Activated CD4-positive, alpha-beta T cell treated with anti-CD3 and anti-CD28 coated beads for 36 hours (primary cell): ENCODE measurements around the gene SCN2A. TPM values are rescaled to one million over a fixed set of nuclear protein-coding genes. Genes with fewer than 3 reads are reported as not detected.
"Not testable (repeated sequence)": the region's sequence is repeated elsewhere in the genome, so short reads cannot be mapped to it uniquely, and the experiment has no call there.

ENCODE experiments used
- ATAC-seq: fragments of 200-7000 bp; cut with Tn5 transposase; one replicate; pipeline ENCODE4 v1.10.0; 2021; ENCODE audit warnings: mild to moderate bottlenecking, moderate library complexity
- CTCF ChIA-PET: fragments of 350-600 bp; sonication (Branson Sonifier 250); formaldehyde crosslinking; loops from one replicate; lab custom pipeline; 2021; ENCODE audit warnings: antibody characterized with exemption; lab: Charles Lee
- POLR2A ChIA-PET: fragments of 350-600 bp; sonication (Branson Sonifier 250); formaldehyde crosslinking; loops from one replicate; lab custom pipeline; 2021; ENCODE audit warnings: antibody characterized with exemption, inconsistent platforms; lab: Charles Lee
- DNase-seq: peaks from one replicate; pipeline ENCODE4 v3.0.0-alpha.2; 2020
- H3K27ac Mint-ChIP-seq: one replicate; pipeline ENCODE4 v1.8.0; 2021; ENCODE audit warnings: mixed read lengths
- H3K27me3 Mint-ChIP-seq: one replicate; pipeline ENCODE4 v1.8.0; 2021; ENCODE audit warnings: mixed read lengths
- H3K36me3 Mint-ChIP-seq: one replicate; pipeline ENCODE4 v1.8.0; 2021; ENCODE audit warnings: low read depth, mixed read lengths
- H3K4me1 Mint-ChIP-seq: one replicate; pipeline ENCODE4 v1.8.0; 2021; ENCODE audit warnings: mixed read lengths
- H3K4me3 Mint-ChIP-seq: one replicate; pipeline ENCODE4 v1.8.0; 2021; ENCODE audit warnings: mild to moderate bottlenecking, moderate library complexity, mixed read lengths
- H3K9me3 Mint-ChIP-seq: one replicate; pipeline ENCODE4 v1.8.0; 2021; ENCODE audit warnings: low read depth, mixed read lengths
- intact Hi-C, 2 experiments: fragments of 100-400 bp; cut with DNase I in 1 of 2; cut with micrococcal nuclease in 1 of 2; formaldehyde crosslinking; loops; one replicate each; pipeline versions ENCODE4 v1.14.2 to v1.15.1; 2022 to 2024; cut with DNase I, micrococcal nuclease
- total RNA-seq, 2 experiments: library from RNA; stranded (reverse); gene quantifications; one replicate each; pipeline ENCODE4 v1.2.3, GENCODE V29; 2021

SCN2A gene
- total RNA-seq, 2 experiments from 2014 or later: 0.07 to 0.14 TPM

DNA sequence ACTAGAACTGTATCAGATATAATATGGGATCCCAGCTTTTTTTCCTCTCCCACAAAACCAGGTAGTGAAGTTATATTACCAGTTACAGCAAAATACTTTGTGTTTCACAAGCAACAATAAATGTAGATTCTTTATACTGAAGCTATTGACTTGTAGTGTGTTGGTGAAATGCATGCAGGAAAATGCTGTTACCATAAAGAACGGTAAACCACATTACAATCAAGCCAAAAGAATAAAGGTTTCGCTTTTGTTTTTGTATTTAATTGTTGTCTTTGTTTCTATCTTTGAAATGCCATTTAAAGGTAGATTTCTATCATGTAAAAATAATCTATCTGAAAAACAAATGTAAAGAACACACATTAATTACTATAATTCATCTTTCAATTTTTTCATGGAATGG lies 152.6 kb downstream of the SCN2A start:
- H3K27ac Mint-ChIP-seq: no peak overlapping the region
- peaks cover 3% of the 10 kb centered on the region for H3K4me1 Mint-ChIP-seq
- no peaks in the 10 kb centered on the region for H3K9me3 Mint-ChIP-seq
- H3K4me3 Mint-ChIP-seq: no peak overlapping the region
- no peaks in the 10 kb centered on the region for H3K36me3 Mint-ChIP-seq
- POLR2A ChIA-PET: no interaction called here
- intact Hi-C loops: no loop called here
- DNase-seq: no peak
- CTCF ChIA-PET: interaction anchor here (0.6 to 0.7 kb wide), 2 partner anchors 309 to 388 kb away, joined by 3 to 5 read pairs; no protein-coding TSS in a partner anchor
- H3K27me3 Mint-ChIP-seq: peaks cover 2% of the 10 kb centered on the region
- ATAC-seq: no peak

DNA sequence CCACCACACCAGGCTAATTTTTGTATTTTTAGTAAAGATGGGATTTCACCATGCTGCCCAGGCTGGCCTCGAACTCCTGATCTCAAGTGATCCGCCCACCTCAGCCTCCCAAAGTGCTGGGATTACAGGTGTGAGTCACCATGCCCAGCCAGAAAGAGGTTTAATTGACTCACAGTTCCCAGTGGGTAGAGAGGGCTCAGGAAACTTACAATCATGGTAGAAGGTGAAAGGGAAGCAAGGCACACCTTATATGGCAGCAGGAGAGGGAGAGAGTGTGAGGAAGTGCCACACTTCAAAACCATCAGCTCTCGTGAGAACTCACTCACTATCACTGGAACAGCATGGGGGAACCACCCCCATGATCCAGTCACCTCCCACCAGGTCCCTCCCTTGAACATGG lies 159.4 kb downstream of the SCN2A start:
- H3K4me3 Mint-ChIP-seq, CTCF ChIA-PET, H3K4me1 Mint-ChIP-seq, H3K36me3 Mint-ChIP-seq, H3K9me3 Mint-ChIP-seq, H3K27me3 Mint-ChIP-seq, H3K27ac Mint-ChIP-seq, intact Hi-C loops: not testable (repeated sequence)
- ATAC-seq: peak; percentile 91
- peak; percentile 31 for DNase-seq
- POLR2A ChIA-PET: interaction anchor here (0.6 kb wide), 1 partner anchor 593 kb away, joined by 3 read pairs; no protein-coding TSS in a partner anchor

DNA sequence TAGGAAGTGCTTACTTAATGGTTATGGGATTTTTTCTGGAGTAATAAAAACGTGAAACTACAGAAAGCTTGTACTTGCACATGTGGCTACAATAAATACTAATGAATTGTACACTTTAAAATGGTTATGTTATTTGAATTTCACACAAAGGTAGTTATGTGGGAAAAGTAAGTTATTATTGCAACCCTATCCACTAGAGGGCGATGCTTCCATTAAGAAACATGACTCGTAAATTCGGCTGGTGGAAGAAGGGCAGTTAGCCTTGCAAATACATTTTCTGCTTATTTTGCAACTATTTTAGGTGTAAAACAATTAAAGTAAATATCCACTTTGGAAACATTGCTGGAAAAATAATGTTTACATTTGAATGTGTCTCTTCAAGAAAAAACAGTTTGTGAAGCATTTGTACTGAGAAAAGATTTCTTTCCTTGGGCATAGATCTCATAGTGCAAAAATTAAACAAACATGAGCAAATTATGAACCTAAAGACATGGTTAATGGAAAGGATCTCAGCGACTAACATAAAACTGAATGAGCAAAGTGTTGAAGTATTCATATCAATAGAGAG lies 162.2 kb downstream of the SCN2A start:
- Mint-ChIP-seq H3K27ac (no peak overlapping the region), H3K36me3 (no peaks in the 10 kb centered on the region), H3K27me3 (peaks cover 6% of the 10 kb centered on the region), H3K9me3 (no peaks in the 10 kb centered on the region), H3K4me3 (no peak overlapping the region), H3K4me1 (peaks cover 6% of the 10 kb centered on the region)
- DNase-seq (no peak), ATAC-seq (no peak)
- ChIA-PET POLR2A (no interaction called here), CTCF (interaction anchor here (0.9 to 2.2 kb wide), 7 partner anchors 18 to 488 kb away, joined by 3 to 12 read pairs (median 3); no protein-coding TSS in a partner anchor)
- intact Hi-C loops: loop anchor here (1.0 to 10.0 kb wide), 7 partner anchors 161 to 473 kb away; partner anchors contain the start of gene SCN2A (in 1 of the 2)

GRCh38 chr2:165402162-165402561 lies 162.9 kb downstream of the SCN2A start:
- ChIA-PET POLR2A (no interaction called here), CTCF (interaction anchor here (1.0 to 2.2 kb wide), 5 partner anchors 40 to 726 kb away, joined by 3 to 12 read pairs (median 4); partner anchors contain the start of gene SCN1A)

DNA sequence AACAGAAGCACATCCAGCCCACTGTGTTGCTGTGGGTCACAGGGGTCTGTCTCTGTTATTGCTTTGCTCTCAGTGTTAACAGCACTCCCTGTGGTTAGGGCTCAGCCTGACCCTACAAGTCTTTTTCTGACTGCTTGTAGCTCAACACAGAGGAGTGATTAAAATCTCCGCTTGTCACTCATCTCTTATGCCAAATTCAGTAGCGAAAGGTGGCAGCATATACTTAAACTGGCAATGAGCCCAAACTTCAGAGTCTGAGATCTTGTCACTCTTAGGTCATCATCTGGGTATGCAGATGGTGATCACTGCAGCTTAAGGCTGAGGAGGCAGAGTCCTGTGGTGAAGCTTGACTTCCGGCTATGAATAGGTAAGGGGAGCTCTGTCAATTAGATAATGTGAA lies 167.0 kb downstream of the SCN2A start:
- ATAC-seq (no peak), DNase-seq (no peak)
- ChIA-PET POLR2A (no interaction called here), CTCF (interaction anchor here (1.5 kb wide), 1 partner anchor 30 kb away, joined by 6 read pairs; no protein-coding TSS in a partner anchor)
- Mint-ChIP-seq H3K9me3 (no peaks in the 10 kb centered on the region), H3K4me3 (no peak overlapping the region), H3K27ac (no peak overlapping the region), H3K4me1 (no peaks in the 10 kb centered on the region), H3K36me3 (no peaks in the 10 kb centered on the region), H3K27me3 (no peaks in the 10 kb centered on the region)
- intact Hi-C loops: loop anchor here in 1 of 2 experiments (10.0 kb wide), 1 partner anchor 159 kb away; no protein-coding TSS in a partner anchor

More at GRCh38 chr2:165402162-165402561, 162.9 kb downstream of the SCN2A start:
- Mint-ChIP-seq H3K36me3 (no peaks in the 10 kb centered on the region), H3K27ac (no peak overlapping the region), H3K27me3 (peaks cover 6% of the 10 kb centered on the region), H3K4me3 (no peak overlapping the region), H3K4me1 (peaks cover 6% of the 10 kb centered on the region), H3K9me3 (no peaks in the 10 kb centered on the region)
- DNase-seq (no peak), ATAC-seq (no peak)
- intact Hi-C loops: loop anchor here (2.0 to 10.0 kb wide), 6 partner anchors 160 to 725 kb away; partner anchors contain the start of gene SCN2A (in 1 of the 2)

GRCh38 chr2:165407466-165407865 lies 168.3 kb downstream of the SCN2A start:
- H3K27me3 Mint-ChIP-seq: no peaks in the 10 kb centered on the region
- ATAC-seq (no peak), DNase-seq (no peak)
- ChIA-PET CTCF (interaction anchor here (1.5 kb wide), 1 partner anchor 29 kb away, joined by 6 read pairs; no protein-coding TSS in a partner anchor), POLR2A (no interaction called here)
- H3K9me3 Mint-ChIP-seq: no peaks in the 10 kb centered on the region
- no peak overlapping the region for H3K4me3 Mint-ChIP-seq
- no peaks in the 10 kb centered on the region for H3K36me3 Mint-ChIP-seq
- H3K27ac Mint-ChIP-seq: no peak overlapping the region
- H3K4me1 Mint-ChIP-seq: no peaks in the 10 kb centered on the region
- intact Hi-C loops: loop anchor here in 1 of 2 experiments (10.0 kb wide), 1 partner anchor 157 kb away; no protein-coding TSS in a partner anchor

DNA sequence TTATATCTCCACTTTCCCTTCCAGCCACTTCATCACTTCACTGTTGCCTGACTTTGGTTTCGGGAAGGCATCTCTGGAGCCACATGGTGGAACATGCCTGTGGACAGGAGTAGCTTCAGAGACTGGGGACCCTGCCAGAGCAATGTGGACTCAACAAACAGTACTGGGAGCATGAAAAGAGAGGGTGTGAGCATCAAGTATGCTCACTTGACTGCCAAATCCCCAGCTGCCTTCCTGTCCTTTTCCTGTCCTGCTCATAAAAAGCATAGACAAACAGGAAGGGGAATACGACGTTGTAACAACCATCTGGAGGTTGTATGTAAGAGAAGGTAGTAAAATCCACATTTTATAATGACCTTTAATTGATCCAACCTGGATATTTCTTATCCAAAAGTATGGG lies 169.0 kb downstream of the SCN2A start:
- no peak for DNase-seq
- ChIA-PET CTCF (no interaction called here), POLR2A (no interaction called here)
- intact Hi-C loops: loop anchor here in 1 of 2 experiments (10.0 kb wide), 1 partner anchor 157 kb away; no protein-coding TSS in a partner anchor
- H3K36me3 Mint-ChIP-seq: no peaks in the 10 kb centered on the region
- no peaks in the 10 kb centered on the region for H3K9me3 Mint-ChIP-seq
- H3K27me3 Mint-ChIP-seq: peaks cover 2% of the 10 kb centered on the region
- no peak overlapping the region for H3K4me3 Mint-ChIP-seq
- no peak overlapping the region for H3K27ac Mint-ChIP-seq
- no peaks in the 10 kb centered on the region for H3K4me1 Mint-ChIP-seq
- no peak for ATAC-seq

DNA sequence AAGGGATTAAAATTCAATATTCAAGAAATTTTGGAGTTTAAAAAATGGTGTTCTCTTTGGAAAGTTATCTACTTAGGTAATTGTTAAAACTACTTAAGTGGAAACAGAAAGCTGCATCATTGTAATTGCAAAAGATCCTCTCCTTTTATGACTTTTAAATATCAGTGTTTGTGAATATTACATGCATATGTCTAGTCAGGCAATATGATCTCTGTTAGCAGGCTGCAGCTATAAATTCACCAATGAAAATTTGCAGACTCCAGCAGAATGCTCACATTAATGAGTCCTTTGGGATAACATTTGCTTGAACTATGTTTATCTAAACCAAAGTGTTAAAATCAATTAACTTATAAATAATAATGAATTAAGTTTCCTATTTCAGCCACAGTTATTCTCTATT lies 171.1 kb downstream of the SCN2A start:
- intact Hi-C loops: no loop called here
- ATAC-seq (no peak), DNase-seq (no peak)
- H3K36me3 Mint-ChIP-seq: no peaks in the 10 kb centered on the region
- peaks cover 1% of the 10 kb centered on the region for H3K9me3 Mint-ChIP-seq
- ChIA-PET CTCF (no interaction called here), POLR2A (no interaction called here)
- H3K27ac Mint-ChIP-seq: no peak overlapping the region
- H3K4me3 Mint-ChIP-seq: no peak overlapping the region
- H3K4me1 Mint-ChIP-seq: no peaks in the 10 kb centered on the region
- peaks cover 5% of the 10 kb centered on the region for H3K27me3 Mint-ChIP-seq

DNA sequence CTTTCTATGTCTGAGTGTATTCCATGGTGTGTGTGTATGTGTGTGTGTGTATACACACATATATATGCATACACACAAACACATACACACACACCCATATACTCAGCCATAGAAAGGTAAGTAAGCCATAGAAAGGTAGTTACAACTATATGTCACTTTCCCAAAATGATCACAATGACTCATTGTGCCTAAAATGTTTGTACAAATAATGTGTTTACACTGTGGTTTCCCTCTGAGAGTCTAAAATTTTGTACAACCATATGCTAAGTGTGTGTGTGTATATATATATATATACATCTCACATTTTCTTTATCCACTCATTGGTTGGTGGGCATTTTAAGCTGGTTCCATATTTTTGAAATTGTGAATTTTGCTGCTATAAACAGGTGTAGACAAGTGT lies 175.0 kb downstream of the SCN2A start:
- CTCF ChIA-PET: no interaction called here
- peaks cover 11% of the 10 kb centered on the region for H3K9me3 Mint-ChIP-seq
- ATAC-seq: no peak
- POLR2A ChIA-PET: no interaction called here
- no peaks in the 10 kb centered on the region for H3K4me1 Mint-ChIP-seq
- H3K4me3 Mint-ChIP-seq: no peak overlapping the region
- no peaks in the 10 kb centered on the region for H3K36me3 Mint-ChIP-seq
- H3K27ac Mint-ChIP-seq: no peak overlapping the region
- H3K27me3 Mint-ChIP-seq: peaks cover 9% of the 10 kb centered on the region
- DNase-seq: no peak
- intact Hi-C loops: no loop called here

- CTCF ChIA-PET: no interaction called here
- no peak for DNase-seq
These were observed 177.8 kb downstream of the SCN2A start for GRCh38 chr2:165417009-165417408.

GRCh38 chr2:165420231-165420630 lies 181.0 kb downstream of the SCN2A start:
- ATAC-seq (no peak), DNase-seq (no peak)
- CTCF ChIA-PET: no interaction called here
- Mint-ChIP-seq H3K27me3 (peaks cover 6% of the 10 kb centered on the region), H3K9me3 (peaks cover 10% of the 10 kb centered on the region), H3K4me3 (no peak overlapping the region), H3K27ac (no peak overlapping the region), H3K36me3 (no peaks in the 10 kb centered on the region), H3K4me1 (no peaks in the 10 kb centered on the region)
- intact Hi-C loops: no loop called here
- POLR2A ChIA-PET: no interaction called here

More at GRCh38 chr2:165417009-165417408, 177.8 kb downstream of the SCN2A start:
- Mint-ChIP-seq H3K27ac (no peak overlapping the region), H3K36me3 (no peaks in the 10 kb centered on the region), H3K9me3 (peaks cover 11% of the 10 kb centered on the region), H3K4me3 (no peak overlapping the region), H3K4me1 (no peaks in the 10 kb centered on the region), H3K27me3 (peaks cover 11% of the 10 kb centered on the region)
- ATAC-seq: no peak
- POLR2A ChIA-PET: no interaction called here
- intact Hi-C loops: no loop called here

DNA sequence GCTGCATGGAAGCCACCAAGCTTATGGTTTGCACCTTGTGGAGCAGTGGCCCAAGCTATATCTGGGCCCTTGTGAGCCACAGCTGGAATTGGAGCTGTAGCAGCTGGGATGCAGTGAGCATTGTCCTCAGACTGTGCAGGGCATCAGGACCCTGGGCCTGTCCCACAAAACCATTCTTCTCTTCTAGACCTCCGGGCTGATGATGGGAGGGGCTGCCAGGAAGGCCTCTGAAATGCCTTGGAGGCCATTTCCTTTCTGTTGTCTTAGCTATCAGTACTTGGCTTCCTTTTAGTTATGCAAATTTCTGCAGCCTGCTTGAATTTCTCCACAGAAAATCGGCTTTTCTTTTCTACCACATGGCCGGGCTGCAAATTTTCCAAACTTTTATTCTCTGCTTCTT lies 183.9 kb downstream of the SCN2A start:
- Mint-ChIP-seq H3K27me3 (peaks cover 6% of the 10 kb centered on the region), H3K9me3 (no peaks in the 10 kb centered on the region), H3K4me3 (no peak overlapping the region), H3K27ac (no peak overlapping the region), H3K4me1 (no peaks in the 10 kb centered on the region), H3K36me3 (no peaks in the 10 kb centered on the region)
- intact Hi-C loops: no loop called here
- ChIA-PET POLR2A (no interaction called here), CTCF (no interaction called here)
- no peak for ATAC-seq
- no peak for DNase-seq
